Smooth muscle cell (in vitro differentiated cells): ENCODE results near the gene YWHAB. TPM values are rescaled to one million over a fixed set of nuclear protein-coding genes. Genes with fewer than 3 reads are reported as not detected.

ENCODE experiments used
- DNase-seq: peaks from one replicate; lab custom pipeline; 2025; ENCODE audit not compliant: unreplicated experiment; lab: John Stamatoyannopoulos, UW
- H2AFZ ChIP-seq: fragments of 200-600 bp; sonication (generic); 2 replicates; pipeline ENCODE4 v1.6.0; 2016; ENCODE audit warnings: antibody characterized with exemption, low read depth, mild to moderate bottlenecking
- H3F3A ChIP-seq: fragments of 200-600 bp; sonication (generic); 2 replicates; pipeline ENCODE4 v1.6.0; 2017; ENCODE audit warnings: antibody characterized with exemption, low read depth
- H3K27ac ChIP-seq: fragments of 200-600 bp; sonication (generic); 2 replicates; pipeline ENCODE4 v1.5.1; 2016; ENCODE audit warnings: low read depth, mild to moderate bottlenecking
- H3K27me3 ChIP-seq: fragments of 200-600 bp; sonication (generic); 2 replicates; pipeline ENCODE4 v1.6.1; 2016; ENCODE audit warnings: low read depth, mild to moderate bottlenecking
- H3K36me3 ChIP-seq: fragments of 200-600 bp; sonication (generic); 2 replicates; pipeline ENCODE4 v1.5.1; 2016; ENCODE audit warnings: low read depth
- H3K4me1 ChIP-seq: fragments of 200-600 bp; sonication (generic); 2 replicates; pipeline ENCODE4 v1.5.1; 2016; ENCODE audit warnings: low read depth
- H3K4me2 ChIP-seq: fragments of 200-600 bp; sonication (generic); 2 replicates; pipeline ENCODE4 v1.6.0; 2016; ENCODE audit warnings: mild to moderate bottlenecking
- H3K4me3 ChIP-seq: fragments of 200-600 bp; sonication (generic); 2 replicates; pipeline ENCODE4 v1.5.1; 2016; ENCODE audit warnings: mild to moderate bottlenecking
- H3K79me2 ChIP-seq: fragments of 200-600 bp; sonication (generic); 2 replicates; pipeline ENCODE4 v1.6.0; 2016; ENCODE audit warnings: low read depth, mild to moderate bottlenecking
- H3K9ac ChIP-seq: fragments of 200-600 bp; sonication (generic); 2 replicates; pipeline ENCODE4 v1.6.0; 2016; ENCODE audit warnings: low read depth
- H3K9me3 ChIP-seq: fragments of 200-600 bp; sonication (generic); replicated peaks from 2 replicates; pipeline ENCODE4 v1.5.1; 2016; ENCODE audit warnings: low read depth
- H4K20me1 ChIP-seq: fragments of 200-600 bp; sonication (generic); 2 replicates; pipeline ENCODE4 v1.6.0; 2016; ENCODE audit warnings: low read depth
- CTCF ChIP-seq: fragments of 200-600 bp; sonication (generic); IDR thresholded peaks from 2 replicates; pipeline ENCODE4 v1.5.1; 2017; ENCODE audit warnings: borderline replicate concordance, mild to moderate bottlenecking, antibody characterized with exemption; ENCODE audit not compliant: insufficient read depth, poor library complexity, severe bottlenecking
- WGBS: methylation state at CpG from one replicate; pipeline ENCODE4 v1.1.7; 2016; ENCODE audit warnings: low lambda C conversion rate; 5-methylcytosine and 5-hydroxymethylcytosine counted together
- polyA plus RNA-seq: library from polyadenylated mRNA; unstranded; fragments of >200 nt; fragmentation: Nextera tagmentation; extraction: Ambion mirVana; gene quantifications from 2 replicates; pipeline ENCODE4 v1.2.1, GENCODE V29; 2016
- total RNA-seq: library from RNA; depleted of rRNA; stranded (reverse); fragments of >200 nt; gene quantifications from 2 replicates; pipeline ENCODE4 v1.2.3, GENCODE V29; 2014

The YWHAB gene
- total and polyA plus RNA-seq, 2 experiments from 2014 or later = 99.8 to 226 TPM

GRCh38 chr20:44928595-44928994, 43.1 kb downstream of the YWHAB start:
- DNase-seq = no peak
- Histone ChIP-seq H4K20me1 (no peaks in the 10 kb centered on the region), H3K9ac (no peak overlapping the region), H3K4me3 (no peak overlapping the region), H2AFZ (no peak overlapping the region), H3K27ac (no peak overlapping the region), H3F3A (no peaks in the 10 kb centered on the region), H3K27me3 (no peaks in the 10 kb centered on the region), H3K9me3 (no peaks in the 10 kb centered on the region), H3K79me2 (no peaks in the 10 kb centered on the region), H3K4me2 (no peak overlapping the region), H3K4me1 (no peaks in the 10 kb centered on the region), H3K36me3 (no peaks in the 10 kb centered on the region)
- WGBS = 98% methylated on average over 3 of the region's 3 CpGs
- no peak for TF ChIP-seq CTCF

GRCh38 chr20:44930517-44931168, 45.1 kb downstream of the YWHAB start:
- DNase-seq = no peak
- Histone ChIP-seq H3K27me3 (no peaks in the 10 kb centered on the region), H3F3A (no peaks in the 10 kb centered on the region), H3K4me2 (no peak overlapping the region), H3K27ac (no peak overlapping the region), H3K4me3 (no peak overlapping the region), H3K79me2 (no peaks in the 10 kb centered on the region), H3K9ac (no peak overlapping the region), H3K9me3 (no peaks in the 10 kb centered on the region), H2AFZ (no peak overlapping the region), H4K20me1 (no peaks in the 10 kb centered on the region), H3K4me1 (no peaks in the 10 kb centered on the region), H3K36me3 (no peaks in the 10 kb centered on the region)
- WGBS = 97% methylated on average over 16 of the region's 18 CpGs
- no peak for TF ChIP-seq CTCF

- no peak for DNase-seq
- Histone ChIP-seq H3K4me3 (no peak overlapping the region), H3K79me2 (no peaks in the 10 kb centered on the region), H3K4me1 (no peaks in the 10 kb centered on the region), H3K9me3 (no peaks in the 10 kb centered on the region), H3F3A (no peaks in the 10 kb centered on the region), H3K27me3 (no peaks in the 10 kb centered on the region), H3K9ac (no peak overlapping the region), H3K27ac (no peak overlapping the region), H3K4me2 (no peak overlapping the region), H4K20me1 (no peaks in the 10 kb centered on the region), H2AFZ (no peak overlapping the region), H3K36me3 (no peaks in the 10 kb centered on the region)
- TF ChIP-seq CTCF = no peak
- WGBS = 93% methylated on average over 3 of the region's 3 CpGs
Measured at GRCh38 chr20:44931911-44932310, 46.4 kb downstream of the YWHAB start.

GRCh38 chr20:44932916-44933315, 47.4 kb downstream of the YWHAB start:
- H3K4me2 ChIP-seq = no peak overlapping the region
- H4K20me1 ChIP-seq = no peaks in the 10 kb centered on the region
- no peak overlapping the region for H3K9ac ChIP-seq
- H2AFZ ChIP-seq = no peak overlapping the region
- 96% methylated on average over 8 of the region's 8 CpGs for WGBS
- no peaks in the 10 kb centered on the region for H3K4me1 ChIP-seq
- DNase-seq = no peak
- H3K27ac ChIP-seq = no peak overlapping the region
- H3F3A ChIP-seq = no peaks in the 10 kb centered on the region
- H3K36me3 ChIP-seq = no peaks in the 10 kb centered on the region
- H3K4me3 ChIP-seq = no peak overlapping the region
- H3K79me2 ChIP-seq = no peaks in the 10 kb centered on the region
- no peak for TF ChIP-seq CTCF
- no peaks in the 10 kb centered on the region for H3K27me3 ChIP-seq
- no peaks in the 10 kb centered on the region for H3K9me3 ChIP-seq
